ENCODE results near the gene PDGFD.

Gene PDGFD

DNA sequence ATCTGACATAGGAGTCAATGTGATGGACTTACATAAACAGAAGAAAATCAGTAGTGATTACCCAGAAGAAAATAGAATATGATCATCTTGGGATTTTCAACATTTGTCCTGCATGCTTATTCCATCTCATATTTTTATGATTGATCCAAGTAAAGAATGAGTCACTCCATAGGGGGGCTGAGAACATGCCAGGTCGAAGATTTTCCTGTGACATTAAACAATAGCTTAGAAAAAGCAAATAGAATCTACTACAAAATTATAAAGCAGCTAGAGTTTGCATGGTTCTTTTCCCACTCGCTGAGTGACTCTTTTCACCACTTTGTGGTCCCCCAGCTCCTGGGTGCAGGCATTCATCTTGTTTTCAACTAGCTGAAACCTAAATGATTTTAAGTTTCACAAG is 71.2 kb downstream of the PDGFD start:
- DNase-seq: no peak

- no peak for DNase-seq
Measured at GRCh38 chr11:104091281-104092096, 72.5 kb downstream of the PDGFD start.

GRCh38 chr11:104090767-104091166 is 73.2 kb downstream of the PDGFD start:
- no peak for DNase-seq

DNA sequence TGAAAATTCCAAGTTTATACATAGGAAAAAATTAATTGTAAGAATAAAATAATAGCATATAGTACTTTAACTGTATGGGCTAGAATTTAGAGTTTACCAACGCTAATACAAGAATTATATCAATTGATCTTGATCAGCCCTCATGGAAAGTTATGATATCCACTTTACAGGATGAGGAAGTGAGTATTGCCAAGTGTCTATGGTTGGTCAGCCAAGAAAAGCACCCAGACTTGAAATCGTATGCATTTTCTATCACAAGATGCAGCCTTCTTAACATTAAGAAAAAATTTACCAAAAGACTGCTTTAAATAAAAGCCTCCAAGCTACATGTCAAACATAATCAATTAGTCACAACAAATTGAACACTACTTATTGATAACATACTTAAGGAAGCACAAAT is 74.5 kb downstream of the PDGFD start:
- no peak for DNase-seq

DNA sequence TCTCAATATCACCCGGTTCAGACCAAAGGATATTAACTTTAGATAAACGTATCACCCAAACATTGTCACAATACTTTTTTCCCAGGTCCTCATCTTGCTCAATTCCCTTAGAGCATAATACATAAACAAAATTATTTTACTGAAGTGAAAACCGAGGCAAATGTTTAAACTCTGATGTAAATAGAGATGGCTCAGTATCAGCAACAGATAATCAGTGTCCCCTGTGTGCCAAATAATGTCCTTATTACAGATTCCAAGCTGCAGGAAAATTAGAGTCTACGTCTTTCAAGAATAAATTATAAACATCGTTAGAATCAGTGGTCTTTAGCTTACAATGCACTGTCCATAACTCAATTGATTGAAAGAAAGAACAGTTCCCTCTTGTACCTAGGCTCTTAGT is 77.3 kb downstream of the PDGFD start:
- no peak for DNase-seq

DNA sequence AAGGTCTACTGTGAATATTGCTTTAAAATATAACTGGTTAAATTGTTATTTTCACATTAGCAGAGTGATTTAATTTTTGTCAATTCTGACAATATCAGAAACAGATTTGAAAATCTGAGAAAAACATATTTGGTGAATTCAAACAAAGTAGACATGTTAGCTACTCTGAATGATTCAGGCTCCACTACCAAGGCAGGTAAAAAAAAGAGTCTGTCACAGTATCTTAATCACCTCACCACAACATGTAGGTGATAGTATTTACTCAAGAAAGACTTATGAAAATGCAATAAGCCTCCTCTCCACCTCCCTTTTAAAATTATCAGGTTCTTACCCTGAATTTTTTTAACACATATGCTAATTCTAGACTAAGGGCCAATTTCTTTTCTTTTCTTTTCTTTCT is 85.0 kb downstream of the PDGFD start:
- DNase-seq: no peak

DNA sequence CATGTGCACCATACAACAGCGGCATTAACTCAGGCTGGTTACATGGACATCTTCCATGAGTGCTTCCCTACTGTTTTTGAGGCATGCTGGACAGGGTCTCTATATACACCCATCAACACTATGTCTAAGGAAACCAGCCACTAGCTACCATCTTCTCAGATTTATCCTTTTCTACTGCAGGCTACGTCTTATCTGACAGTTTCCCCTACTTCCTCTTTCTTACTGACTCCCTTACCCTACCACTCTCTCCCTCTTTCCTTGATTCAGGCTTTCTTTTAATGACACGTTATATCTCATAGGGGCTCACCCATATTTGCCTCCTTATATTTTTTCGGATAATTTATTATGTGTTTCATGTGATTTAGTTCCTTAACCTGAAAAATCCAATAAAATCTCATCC is 85.7 kb downstream of the PDGFD start:
- no peak for DNase-seq

- DNase-seq: no peak
Measured at GRCh38 chr11:104076455-104076854, 87.5 kb downstream of the PDGFD start.

GRCh38 chr11:104075706-104076105 is 88.2 kb downstream of the PDGFD start:
- DNase-seq: no peak

- DNase-seq: no peak
Measured at GRCh38 chr11:104075091-104075490, 88.9 kb downstream of the PDGFD start.

GRCh38 chr11:104073950-104074705 is 89.8 kb downstream of the PDGFD start:
- DNase-seq: no peak

DNA sequence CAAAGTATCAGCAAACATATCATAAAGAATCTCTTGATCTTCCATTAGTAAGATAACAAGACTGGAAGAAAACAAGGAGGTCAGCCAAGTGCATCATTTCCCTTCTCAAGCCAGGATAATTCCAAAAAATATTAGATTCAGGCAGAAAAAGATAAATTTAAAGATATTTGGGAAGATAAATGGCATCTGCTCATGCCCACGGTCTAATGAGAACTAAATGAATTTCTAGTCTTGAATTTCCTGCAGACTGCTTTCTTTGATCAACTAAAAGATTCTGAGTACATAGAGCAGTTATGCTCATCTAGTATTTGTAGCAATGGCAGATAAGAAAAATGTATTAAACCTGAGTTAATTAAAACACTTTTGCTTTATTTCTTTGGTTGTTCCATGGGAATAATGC is 96.4 kb downstream of the PDGFD start:
- no peak for DNase-seq

GRCh38 chr11:104064034-104064630 is 99.8 kb downstream of the PDGFD start:
- DNase-seq: no peak

- no peak for DNase-seq
Measured at GRCh38 chr11:104061853-104062521, 102.0 kb downstream of the PDGFD start.

DNA sequence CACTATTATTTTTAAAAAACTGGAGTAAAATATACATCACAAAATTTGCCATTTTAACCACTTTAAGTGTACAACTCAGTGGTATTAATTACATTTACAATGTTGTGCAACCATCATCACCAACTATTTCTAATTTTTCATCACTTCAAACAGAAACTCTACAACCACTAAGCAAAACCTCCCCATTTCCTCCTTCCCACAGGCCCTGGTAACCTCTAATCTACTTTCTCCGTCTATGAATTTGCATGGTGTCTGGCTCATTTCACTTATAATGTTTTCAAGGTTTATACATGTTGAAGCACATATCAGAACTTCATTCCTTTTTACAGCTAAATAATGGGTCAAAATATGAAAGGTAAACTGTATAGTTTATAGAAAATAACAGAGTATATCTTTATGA is 103.1 kb downstream of the PDGFD start:
- DNase-seq: no peak

DNA sequence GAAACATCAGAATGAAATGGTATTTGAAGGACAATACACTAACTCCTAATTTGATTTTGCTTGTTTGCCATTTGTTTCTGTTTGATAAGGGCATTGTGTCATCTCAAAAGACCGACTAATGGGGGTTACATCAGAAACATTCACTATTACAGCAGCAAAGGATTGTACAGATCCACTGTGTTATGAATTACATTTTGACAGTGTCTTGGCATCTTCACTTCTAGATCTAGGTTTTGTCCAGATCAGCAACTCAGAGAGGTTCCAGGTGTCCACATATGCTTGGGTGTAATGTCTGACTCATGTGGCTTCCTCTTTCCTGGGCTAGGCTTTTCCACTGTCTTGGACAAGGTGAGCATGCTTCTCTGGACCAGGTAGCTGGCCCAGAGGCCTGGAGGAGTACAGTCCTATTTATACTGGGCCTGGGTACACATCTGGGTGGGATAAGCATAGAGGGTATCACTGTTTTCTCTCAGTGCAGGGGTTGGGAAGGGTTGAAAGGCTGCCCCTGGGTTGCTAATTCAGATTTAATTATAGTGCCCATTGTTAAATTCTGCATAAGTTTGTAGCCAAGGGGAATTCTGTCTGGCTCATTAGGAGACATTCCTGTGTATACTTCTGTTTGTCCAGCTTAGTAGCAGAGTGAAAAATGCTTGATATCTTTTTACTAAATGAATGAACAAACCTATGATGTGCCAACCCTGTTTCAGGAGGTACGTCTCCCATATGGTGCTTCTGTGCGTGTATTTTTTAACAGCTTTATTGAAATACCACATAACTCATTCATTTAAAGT is 103.7 kb downstream of the PDGFD start:
- DNase-seq: no peak

GRCh38 chr11:104058680-104059079 is 105.3 kb downstream of the PDGFD start:
- no peak for DNase-seq

DNA sequence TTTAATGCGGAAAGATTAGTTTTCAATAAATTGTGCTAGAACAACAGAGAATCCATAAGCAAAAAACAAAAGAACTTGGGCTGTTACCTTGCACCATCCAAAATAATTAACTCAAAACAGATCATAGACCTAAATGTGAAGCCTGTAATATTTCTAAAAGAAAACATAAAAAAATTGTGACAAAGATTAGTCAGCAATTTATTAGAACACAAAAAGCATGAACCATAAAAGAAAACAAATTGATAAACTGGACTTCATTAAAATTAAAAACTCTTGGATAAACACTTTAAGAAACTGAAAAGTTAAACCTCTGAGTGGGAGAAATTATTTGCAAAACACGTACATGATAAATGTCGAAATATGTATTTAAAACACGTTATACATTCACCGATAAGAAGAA is 106.0 kb downstream of the PDGFD start:
- no peak for DNase-seq

GRCh38 chr11:104055596-104055995 is 108.4 kb downstream of the PDGFD start:
- DNase-seq: no peak

GRCh38 chr11:104054911-104055529 is 108.9 kb downstream of the PDGFD start:
- DNase-seq: no peak

DNA sequence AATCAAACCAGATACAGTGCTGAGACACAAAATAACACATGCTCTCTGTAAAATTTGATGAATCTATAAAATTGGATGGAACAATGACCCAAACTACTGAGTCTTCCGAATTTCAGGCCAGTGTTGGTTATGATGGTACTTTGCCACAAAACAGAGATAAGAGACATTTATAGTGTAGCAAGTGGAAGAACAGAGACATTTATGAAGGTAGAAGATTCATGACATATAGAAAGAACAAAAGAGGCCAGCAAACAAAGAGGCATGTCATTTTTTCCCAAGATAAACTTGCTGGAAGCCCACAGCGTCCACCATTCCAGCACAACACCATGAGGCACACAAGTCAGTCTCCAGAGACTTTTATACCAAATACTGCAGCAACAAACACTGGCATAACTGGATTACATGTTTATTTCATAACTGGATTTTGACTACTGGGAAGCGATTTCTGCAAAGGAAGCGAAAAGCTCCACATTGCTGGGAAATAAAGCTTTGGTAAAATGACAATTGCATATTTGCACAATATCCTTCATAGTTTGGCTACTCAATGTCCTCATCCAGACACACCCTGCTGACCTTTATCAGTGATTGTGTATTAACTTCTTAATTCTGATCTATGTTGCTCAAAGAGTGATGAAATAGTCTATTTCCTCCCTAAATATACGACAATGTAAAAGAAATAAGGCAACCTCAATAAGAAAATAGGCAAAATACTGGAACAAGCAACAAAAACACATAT is 110.0 kb downstream of the PDGFD start:
- no peak for DNase-seq
